ENCODE results near the gene SMCO3.

DNA sequence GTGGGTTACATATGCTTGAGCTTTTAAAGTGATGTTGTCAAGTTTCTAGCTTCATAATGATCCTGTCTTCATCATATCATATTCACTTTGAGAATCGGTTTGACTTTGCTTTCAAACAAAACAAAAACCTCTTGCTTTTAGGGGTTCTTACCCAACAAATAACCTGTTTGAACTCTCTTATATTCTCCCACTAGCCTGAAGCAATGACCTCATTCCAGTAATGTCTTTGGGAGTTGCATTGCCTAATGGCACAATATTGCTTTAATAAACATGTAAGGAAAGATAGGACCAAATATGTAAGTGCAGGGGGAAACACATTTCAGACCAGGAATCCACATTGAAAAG is 38.4 kb downstream of the SMCO3 start:
- TF ChIP-seq POLR2A (IDR thresholded peaks at IDR 0.05): no peak
- TF ChIP-seq CTCF (IDR thresholded peaks at IDR 0.05): no peak
- TF ChIP-seq EP300 (IDR thresholded peaks at IDR 0.05): no peak

All from upper lobe of left lung (tissue), 4 donors.